AG09319 (cell line): Measurements from ENCODE around the gene GALNT13.

Source experiments
- DNase-seq: peaks from one replicate; pipeline ENCODE4 v3.0.0-alpha.2; 2010; ENCODE audit warnings: low read depth; ENCODE audit errors: extremely low read depth
- TF ChIP-seq, protein P1 (sequence below): IDR thresholded peaks from 2 replicates; pipeline ENCODE4 v1.5.1; 2011; ENCODE audit warnings: low read depth, mild to moderate bottlenecking, inconsistent platforms, low read length, moderate library complexity

The GALNT13 gene

DNA sequence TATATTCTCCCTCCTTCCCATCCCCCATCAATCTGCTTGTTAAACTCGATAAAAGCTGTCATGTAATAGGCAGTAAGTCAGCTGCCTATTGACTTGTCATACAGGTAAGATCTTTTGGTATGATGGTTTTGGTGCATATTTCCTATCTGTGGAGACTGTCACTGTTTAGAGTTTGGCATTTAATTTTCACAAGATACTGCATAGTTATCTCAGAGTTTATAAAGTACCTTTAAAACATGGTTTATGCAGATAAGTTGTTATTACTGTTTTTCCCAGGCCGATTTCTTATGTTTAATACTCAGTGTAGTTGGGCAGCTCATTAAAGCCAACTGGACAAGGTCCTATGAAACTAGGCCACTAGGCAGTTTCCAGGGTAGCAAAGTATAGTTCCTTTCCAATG, 222.1 kb downstream of the GALNT13 start:
- no peak for DNase-seq
- TF ChIP-seq, protein P1, sequence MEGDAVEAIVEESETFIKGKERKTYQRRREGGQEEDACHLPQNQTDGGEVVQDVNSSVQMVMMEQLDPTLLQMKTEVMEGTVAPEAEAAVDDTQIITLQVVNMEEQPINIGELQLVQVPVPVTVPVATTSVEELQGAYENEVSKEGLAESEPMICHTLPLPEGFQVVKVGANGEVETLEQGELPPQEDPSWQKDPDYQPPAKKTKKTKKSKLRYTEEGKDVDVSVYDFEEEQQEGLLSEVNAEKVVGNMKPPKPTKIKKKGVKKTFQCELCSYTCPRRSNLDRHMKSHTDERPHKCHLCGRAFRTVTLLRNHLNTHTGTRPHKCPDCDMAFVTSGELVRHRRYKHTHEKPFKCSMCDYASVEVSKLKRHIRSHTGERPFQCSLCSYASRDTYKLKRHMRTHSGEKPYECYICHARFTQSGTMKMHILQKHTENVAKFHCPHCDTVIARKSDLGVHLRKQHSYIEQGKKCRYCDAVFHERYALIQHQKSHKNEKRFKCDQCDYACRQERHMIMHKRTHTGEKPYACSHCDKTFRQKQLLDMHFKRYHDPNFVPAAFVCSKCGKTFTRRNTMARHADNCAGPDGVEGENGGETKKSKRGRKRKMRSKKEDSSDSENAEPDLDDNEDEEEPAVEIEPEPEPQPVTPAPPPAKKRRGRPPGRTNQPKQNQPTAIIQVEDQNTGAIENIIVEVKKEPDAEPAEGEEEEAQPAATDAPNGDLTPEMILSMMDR = no peak

DNA sequence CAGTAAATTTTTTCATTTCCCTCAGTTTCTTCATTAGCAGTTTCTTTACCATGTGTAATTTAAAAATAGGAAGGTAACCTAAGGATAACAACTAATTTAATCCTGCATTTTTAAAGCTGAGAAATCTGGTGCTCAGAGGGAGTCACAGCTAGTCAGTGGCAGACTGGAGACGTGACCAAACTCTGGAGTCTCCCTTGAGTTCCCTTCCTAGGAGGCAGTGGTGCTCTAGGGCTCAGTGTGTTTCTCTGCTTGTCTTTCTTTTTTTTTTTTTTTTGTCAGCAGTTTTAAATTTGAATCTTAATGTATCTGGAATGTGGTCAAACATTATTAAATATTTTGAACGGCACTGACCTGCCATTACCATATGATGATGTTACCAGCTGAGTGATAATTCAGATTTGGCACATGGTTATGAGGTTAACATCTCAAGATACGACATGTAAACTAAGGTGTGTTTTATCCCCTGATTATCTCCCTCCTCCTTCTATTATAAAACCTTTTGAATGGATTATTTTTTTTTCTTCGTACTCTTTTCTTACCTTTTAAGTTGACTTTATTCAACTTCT, 226.2 kb downstream of the GALNT13 start:
- TF ChIP-seq, protein P1 = no peak
- no peak for DNase-seq

DNA sequence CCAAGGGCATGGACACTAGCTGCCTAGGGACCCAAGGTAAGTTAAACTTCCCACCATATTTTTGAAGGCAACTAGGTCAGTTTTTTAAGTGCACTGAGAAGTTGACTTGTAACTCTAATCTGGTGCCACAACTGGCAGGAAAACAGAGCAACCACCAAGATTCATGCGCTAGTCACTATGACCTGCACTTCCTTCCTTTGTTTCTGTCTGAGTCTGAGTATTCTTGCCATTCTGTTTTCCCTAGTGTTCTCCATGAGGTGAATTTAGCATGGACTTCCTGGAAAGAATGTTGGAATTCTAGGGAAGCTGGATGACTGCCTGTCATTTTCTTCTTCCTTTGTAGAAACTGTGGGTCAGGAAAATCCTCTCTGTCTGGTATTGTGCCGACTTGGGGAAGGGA, 249.0 kb downstream of the GALNT13 start:
- no peak for DNase-seq
- TF ChIP-seq, protein P1 = no peak

DNA sequence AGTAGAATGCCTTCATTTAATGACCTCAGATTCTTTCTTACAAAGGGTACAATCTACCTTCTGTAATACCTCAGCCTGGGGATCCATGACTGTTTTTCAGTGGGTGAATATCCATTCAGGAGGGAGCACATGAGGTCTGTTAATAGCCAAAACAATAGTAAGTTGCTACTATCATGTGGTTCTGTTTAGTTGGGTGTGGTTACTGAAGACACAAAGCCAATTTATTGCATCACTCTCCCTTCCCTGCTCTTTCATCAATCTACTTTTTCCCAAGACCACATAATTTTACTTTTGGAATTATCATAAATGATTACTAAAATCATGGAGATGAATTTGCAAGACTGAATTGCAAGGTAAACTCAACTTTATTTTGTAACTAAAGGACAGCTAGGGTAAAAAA, 254.2 kb downstream of the GALNT13 start:
- no peak for DNase-seq
- TF ChIP-seq, protein P1 = no peak

DNA sequence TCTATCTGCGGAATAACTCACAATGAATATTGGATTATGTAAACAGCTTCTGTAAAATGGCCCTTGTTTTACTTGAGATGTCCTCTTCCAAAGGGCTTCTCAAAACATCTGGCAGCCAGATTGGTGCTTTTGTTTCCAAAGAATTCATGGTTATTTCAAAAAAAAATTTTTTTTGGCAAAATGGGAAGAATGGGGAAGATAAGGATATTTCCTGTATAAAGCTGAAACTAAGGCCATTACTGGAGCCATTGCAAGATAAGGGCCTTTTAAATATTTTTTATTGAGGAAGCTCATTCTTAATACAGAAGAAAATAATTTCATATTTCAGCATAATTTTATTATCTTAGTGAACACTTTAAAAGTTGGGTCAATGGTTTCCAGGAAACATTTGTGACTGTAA, 259.1 kb downstream of the GALNT13 start:
- TF ChIP-seq, protein P1 = no peak

DNA sequence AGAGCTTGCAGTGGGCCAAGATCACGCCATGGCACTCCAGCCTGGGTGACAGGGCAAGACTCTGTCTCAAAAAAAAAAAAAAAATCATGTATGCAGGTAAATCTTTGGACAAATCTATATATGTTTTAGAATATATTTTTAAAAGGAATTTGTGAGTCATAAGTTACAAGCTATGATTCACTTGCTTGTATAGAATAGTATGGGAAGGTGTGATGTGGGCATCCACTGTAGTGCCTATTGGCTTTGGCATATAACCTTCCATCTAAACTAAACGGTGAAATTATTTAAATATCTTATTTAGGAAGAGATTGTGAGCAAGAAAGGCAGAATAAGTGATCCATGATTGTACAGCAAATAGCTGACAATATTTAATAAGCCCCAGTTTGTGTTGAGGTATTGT, 261.1 kb downstream of the GALNT13 start:
- TF ChIP-seq, protein P1 = no peak
- DNase-seq = no peak

More for the DNA sequence above, 259.1 kb downstream of the GALNT13 start:
- DNase-seq = no peak

DNA sequence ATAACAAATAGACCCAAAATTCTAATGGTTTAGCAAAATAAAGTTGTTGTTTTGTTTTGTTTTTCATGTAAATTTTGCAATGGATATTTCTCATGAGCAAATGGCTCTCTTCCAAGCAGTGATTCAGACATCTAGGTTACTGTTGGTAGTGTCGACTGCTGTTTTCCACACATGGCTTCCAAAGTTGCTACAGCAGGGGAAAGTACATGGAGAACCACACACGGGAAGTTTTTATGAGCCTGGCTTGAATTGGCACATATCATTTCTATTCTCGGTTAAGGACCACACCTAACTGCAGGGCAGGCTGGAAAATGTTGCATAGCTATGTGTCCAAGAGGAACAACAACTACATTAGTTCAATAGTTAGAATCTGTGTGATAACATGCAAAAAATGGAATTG, 262.1 kb downstream of the GALNT13 start:
- no peak for DNase-seq

More for the DNA sequence above, 262.1 kb downstream of the GALNT13 start:
- TF ChIP-seq, protein P1 = no peak
